CD4-positive, alpha-beta memory T cell (primary cell): ENCODE data around the gene SSBP3. TPM values are rescaled to one million over a fixed set of nuclear protein-coding genes. Genes with fewer than 3 reads are reported as not detected.

ENCODE experiments used
- CTCF ChIA-PET: fragments of 350-600 bp; sonication (Branson Sonifier 250); formaldehyde crosslinking; loops from one replicate; lab custom pipeline; 2021; ENCODE audit warnings: inconsistent platforms; ENCODE audit not compliant: partially characterized antibody; lab: Charles Lee
- POLR2A ChIA-PET: fragments of 350-600 bp; sonication (Branson Sonifier 250); formaldehyde crosslinking; loops from one replicate; lab custom pipeline; 2021; ENCODE audit not compliant: partially characterized antibody; lab: Charles Lee
- DNase-seq, 5 donors: peaks; one replicate each; pipeline versions ENCODE4 v3.0.0 to v3.0.0-alpha.2; 2020 to 2022; ENCODE audit warnings: mixed read lengths in 1 of 5
- H3K27ac ChIP-seq: one replicate; pipeline ENCODE4 v1.7.0; 2013; ENCODE audit warnings: low read depth, low read length
- H3K27me3 ChIP-seq: 2 replicates; pipeline ENCODE4 v1.7.0; 2013; ENCODE audit warnings: mild to moderate bottlenecking, low read length, moderate library complexity; ENCODE audit not compliant: insufficient read depth
- H3K36me3 ChIP-seq: 2 replicates; pipeline ENCODE4 v1.7.0; 2013; ENCODE audit warnings: mild to moderate bottlenecking, low read length, moderate library complexity; ENCODE audit not compliant: insufficient read depth
- H3K4me1 ChIP-seq: 2 replicates; pipeline ENCODE4 v1.7.0; 2013; ENCODE audit warnings: mild to moderate bottlenecking, low read length, moderate library complexity; ENCODE audit not compliant: insufficient read depth
- H3K4me3 ChIP-seq, 2 donors: one replicate each; pipeline ENCODE4 v1.7.0; 2013; ENCODE audit warnings: low read length in 2 of 2, mild to moderate bottlenecking in 1 of 2
- H3K9me3 ChIP-seq, 2 donors: one replicate each; pipeline ENCODE4 v1.7.0; 2013; ENCODE audit warnings: low read length in 2 of 2, control low read depth in 1 of 2; ENCODE audit not compliant: control insufficient read depth in 1 of 2
- H3K27ac Mint-ChIP-seq, 7 donors: one replicate each; pipeline ENCODE4 v1.8.0; 2020 to 2021; ENCODE audit warnings: mixed read lengths in 7 of 7, mild to moderate bottlenecking in 6 of 7, inconsistent platforms in 3 of 7, moderate library complexity in 3 of 7
- H3K27me3 Mint-ChIP-seq, 2 donors: one replicate each; pipeline ENCODE4 v1.8.0; 2020 to 2021; ENCODE audit warnings: mixed read lengths in 2 of 2
- H3K36me3 Mint-ChIP-seq, 2 donors: one replicate each; pipeline ENCODE4 v1.8.0; 2020 to 2021; ENCODE audit warnings: mixed read lengths in 2 of 2, inconsistent platforms in 1 of 2, mild to moderate bottlenecking in 1 of 2
- H3K4me1 Mint-ChIP-seq, 4 donors: one replicate each; pipeline ENCODE4 v1.8.0; 2020 to 2021; ENCODE audit warnings: mixed read lengths in 4 of 4, mild to moderate bottlenecking in 1 of 4
- H3K4me3 Mint-ChIP-seq, 8 donors: one replicate each; pipeline ENCODE4 v1.8.0; 2020 to 2021; ENCODE audit warnings: mixed read lengths in 8 of 8, mild to moderate bottlenecking in 7 of 8, moderate library complexity in 6 of 8, inconsistent platforms in 3 of 8
- H3K9me3 Mint-ChIP-seq, 8 donors: one replicate each; pipeline ENCODE4 v1.8.0; 2020 to 2021; ENCODE audit warnings: mixed read lengths in 8 of 8, mild to moderate bottlenecking in 5 of 8, inconsistent platforms in 3 of 8, moderate library complexity in 1 of 8
- intact Hi-C: fragments of 100-400 bp; cut with micrococcal nuclease; formaldehyde crosslinking; loops from one replicate; pipeline ENCODE4 v1.15.1; 2023
- polyA plus RNA-seq, 2 donors: library from polyadenylated mRNA; unstranded; fragments of 300-500 nt; fragmentation: Illumina TruSeq; gene quantifications; one replicate each; pipeline ENCODE4 v1.2.3, GENCODE V29; 2021
- total RNA-seq, 2 experiments: library from RNA; stranded (reverse); gene quantifications; one replicate each; pipeline ENCODE4 v1.2.3, GENCODE V29; 2021

Gene SSBP3
- total and polyA plus RNA-seq, 4 experiments from 2014 or later: 10.9 to 87.6 (median 45.1) TPM

GRCh38 chr1:54230507-54231339 is 175.5 kb downstream of the SSBP3 start:
- H3K27me3 ChIP-seq: no peaks in the 10 kb centered on the region
- ChIA-PET CTCF (no interaction called here), POLR2A (interaction anchor here (0.8 kb wide), 1 partner anchor 115 kb away, joined by 3 read pairs; no protein-coding TSS in a partner anchor)
- H3K4me1 ChIP-seq: peaks cover 18% of the 10 kb centered on the region
- Mint-ChIP-seq H3K4me1 (peaks cover 12 to 32% (median 22%) of the 10 kb centered on the region in 4 donors), H3K9me3 (peaks cover 0 to 2% (median 0%) of the 10 kb centered on the region in 8 donors), H3K27me3 (no peaks in the 10 kb centered on the region), H3K27ac (peak overlapping the region; percentile 7 to 93 (median 73)), H3K36me3 (peaks cover 16% of the 10 kb centered on the region in 2 donors), H3K4me3 (peak overlapping the region in 1 of 8 donors; percentile 26)
- no peak overlapping the region for H3K4me3 ChIP-seq
- H3K27ac ChIP-seq: no peak overlapping the region
- no peaks in the 10 kb centered on the region for H3K9me3 ChIP-seq
- DNase-seq: peak in 1 of 5 donors; percentile 8
- no peaks in the 10 kb centered on the region for H3K36me3 ChIP-seq
- intact Hi-C loops: no loop called here

GRCh38 chr1:54229281-54229891 is 176.8 kb downstream of the SSBP3 start:
- CTCF ChIA-PET: no interaction called here
- no peak for DNase-seq
- intact Hi-C loops: no loop called here
- Histone ChIP-seq H3K27me3 (no peaks in the 10 kb centered on the region), H3K27ac (no peak overlapping the region), H3K36me3 (no peaks in the 10 kb centered on the region), H3K9me3 (no peaks in the 10 kb centered on the region), H3K4me3 (no peak overlapping the region), H3K4me1 (peaks cover 18% of the 10 kb centered on the region)
- peaks cover 0 to 2% (median 0%) of the 10 kb centered on the region in 8 donors for H3K9me3 Mint-ChIP-seq
- no peaks in the 10 kb centered on the region for H3K27me3 Mint-ChIP-seq
- peak overlapping the region; percentile 2 to 89 (median 65) for H3K27ac Mint-ChIP-seq
- POLR2A ChIA-PET: interaction anchor here (0.8 to 1.4 kb wide), 2 partner anchors 9 to 116 kb away, joined by 3 read pairs; no protein-coding TSS in a partner anchor
- peaks cover 12 to 28% (median 22%) of the 10 kb centered on the region in 4 donors for H3K4me1 Mint-ChIP-seq
- H3K4me3 Mint-ChIP-seq: peak overlapping the region in 5 of 8 donors; percentile 9 to 45 (median 25)
- peaks cover 15 to 21% of the 10 kb centered on the region in 2 donors for H3K36me3 Mint-ChIP-seq

GRCh38 chr1:54228638-54229079 is 177.5 kb downstream of the SSBP3 start:
- POLR2A ChIA-PET: interaction anchor here (1.4 kb wide), 1 partner anchor 10 kb away, joined by 3 read pairs; no protein-coding TSS in a partner anchor
- H3K36me3 ChIP-seq: no peaks in the 10 kb centered on the region
- H3K9me3 ChIP-seq: no peaks in the 10 kb centered on the region
- Mint-ChIP-seq H3K4me3 (no peak overlapping the region), H3K4me1 (peaks cover 12 to 28% (median 22%) of the 10 kb centered on the region in 4 donors), H3K27ac (no peak overlapping the region), H3K36me3 (peaks cover 14 to 28% of the 10 kb centered on the region in 2 donors), H3K9me3 (peaks cover 0 to 2% (median 0%) of the 10 kb centered on the region in 8 donors), H3K27me3 (no peaks in the 10 kb centered on the region)
- intact Hi-C loops: no loop called here
- CTCF ChIA-PET: no interaction called here
- no peak for DNase-seq
- H3K4me3 ChIP-seq: no peak overlapping the region
- H3K27ac ChIP-seq: no peak overlapping the region
- H3K4me1 ChIP-seq: peaks cover 18% of the 10 kb centered on the region
- H3K27me3 ChIP-seq: no peaks in the 10 kb centered on the region

- no peak overlapping the region for H3K4me3 ChIP-seq
- Mint-ChIP-seq H3K9me3 (peaks cover 0 to 2% (median 0%) of the 10 kb centered on the region in 8 donors), H3K27ac (peak overlapping the region in 2 of 7 donors; percentile 22 to 24), H3K27me3 (no peaks in the 10 kb centered on the region), H3K4me3 (no peak overlapping the region), H3K36me3 (peaks cover 14 to 28% of the 10 kb centered on the region in 2 donors), H3K4me1 (peaks cover 12 to 28% (median 22%) of the 10 kb centered on the region in 4 donors)
- H3K36me3 ChIP-seq: no peaks in the 10 kb centered on the region
- intact Hi-C loops: no loop called here
- no peaks in the 10 kb centered on the region for H3K9me3 ChIP-seq
- no peak overlapping the region for H3K27ac ChIP-seq
- H3K4me1 ChIP-seq: peaks cover 18% of the 10 kb centered on the region
- H3K27me3 ChIP-seq: no peaks in the 10 kb centered on the region
- no peak for DNase-seq
- ChIA-PET CTCF (no interaction called here), POLR2A (interaction anchor here (1.2 kb wide), 1 partner anchor 260 kb away, joined by 4 read pairs; no protein-coding TSS in a partner anchor)
Observed at GRCh38 chr1:54227891-54228310, 178.3 kb downstream of the SSBP3 start.

- intact Hi-C loops: no loop called here
- POLR2A ChIA-PET: interaction anchor here (1.2 kb wide), 1 partner anchor 260 kb away, joined by 4 read pairs; no protein-coding TSS in a partner anchor
- Histone ChIP-seq H3K27ac (no peak overlapping the region), H3K4me3 (no peak overlapping the region), H3K9me3 (no peaks in the 10 kb centered on the region), H3K36me3 (no peaks in the 10 kb centered on the region), H3K27me3 (no peaks in the 10 kb centered on the region), H3K4me1 (peaks cover 18% of the 10 kb centered on the region)
- CTCF ChIA-PET: no interaction called here
- peak overlapping the region in 2 of 7 donors; percentile 24 to 35 for H3K27ac Mint-ChIP-seq
- no peaks in the 10 kb centered on the region for H3K27me3 Mint-ChIP-seq
- DNase-seq: no peak
- H3K9me3 Mint-ChIP-seq: peaks cover 0 to 2% (median 0%) of the 10 kb centered on the region in 8 donors
- H3K4me1 Mint-ChIP-seq: peaks cover 12 to 30% (median 25%) of the 10 kb centered on the region in 4 donors
- peaks cover 14 to 32% of the 10 kb centered on the region in 2 donors for H3K36me3 Mint-ChIP-seq
- no peak overlapping the region for H3K4me3 Mint-ChIP-seq
Observed at GRCh38 chr1:54227091-54227602, 179.0 kb downstream of the SSBP3 start.

GRCh38 chr1:54225986-54226559 is 180.1 kb downstream of the SSBP3 start:
- Histone ChIP-seq H3K36me3 (no peaks in the 10 kb centered on the region), H3K27ac (no peak overlapping the region), H3K9me3 (no peaks in the 10 kb centered on the region), H3K4me1 (peaks cover 14% of the 10 kb centered on the region), H3K4me3 (no peak overlapping the region), H3K27me3 (no peaks in the 10 kb centered on the region)
- H3K9me3 Mint-ChIP-seq: peaks cover 0 to 2% (median 0%) of the 10 kb centered on the region in 8 donors
- H3K27ac Mint-ChIP-seq: peak overlapping the region in 3 of 7 donors; percentile 9 to 77 (median 12)
- H3K4me3 Mint-ChIP-seq: no peak overlapping the region
- CTCF ChIA-PET: no interaction called here
- no peak for DNase-seq
- H3K4me1 Mint-ChIP-seq: peaks cover 6 to 26% (median 19%) of the 10 kb centered on the region in 4 donors
- intact Hi-C loops: no loop called here
- POLR2A ChIA-PET: interaction anchor here (0.6 kb wide), 1 partner anchor 86 kb away, joined by 4 read pairs; no protein-coding TSS in a partner anchor
- H3K27me3 Mint-ChIP-seq: no peaks in the 10 kb centered on the region
- peaks cover 14 to 35% of the 10 kb centered on the region in 2 donors for H3K36me3 Mint-ChIP-seq
